Heart left ventricle (tissue), 16 donors: ENCODE results near the gene MID1. TPM values are rescaled to one million over a fixed set of nuclear protein-coding genes. Genes with fewer than 3 reads are reported as not detected.

Source experiments
- ATAC-seq, 4 donors: fragments of 200-7000 bp; cut with Tn5 transposase; one replicate each; pipeline ENCODE4 v1.9.1; 2020 to 2022; ENCODE audit warnings: moderate library complexity in 4 of 4, mild to moderate bottlenecking in 3 of 4, moderate number of reproducible peaks in 1 of 4
- DNase-seq, 5 donors: peaks; one replicate each; pipeline ENCODE4 v3.0.0-alpha.2; 2020
- H3K27ac ChIP-seq, 12 donors: fragments of 200-600 bp; sonication (generic) in 4 of 12; one replicate each; pipeline versions ENCODE4 v1.5.0 to v1.8.0; 2016 to 2022; ENCODE audit warnings: mild to moderate bottlenecking in 2 of 12
- H3K27me3 ChIP-seq, 9 donors: fragments of 200-600 bp; sonication (generic) in 2 of 9; one replicate each; pipeline versions ENCODE4 v1.5.1 to v1.8.0; 2016 to 2022; ENCODE audit warnings: mild to moderate bottlenecking in 3 of 9
- H3K36me3 ChIP-seq, 9 donors: fragments of 200-600 bp; sonication (generic) in 2 of 9; one replicate each; pipeline versions ENCODE4 v1.5.0 to v1.8.0; 2018 to 2022; ENCODE audit warnings: mild to moderate bottlenecking in 2 of 9
- H3K4me1 ChIP-seq, 12 donors: fragments of 200-600 bp; sonication (generic) in 4 of 12; one replicate each; pipeline versions ENCODE4 v1.5.0 to v1.8.0; 2016 to 2022; ENCODE audit warnings: mild to moderate bottlenecking in 3 of 12
- H3K4me3 ChIP-seq, 12 donors: fragments of 200-600 bp; sonication (generic) in 4 of 12; one replicate each; pipeline versions ENCODE4 v1.5.0 to v1.8.0; 2017 to 2022; ENCODE audit warnings: mild to moderate bottlenecking in 9 of 12, moderate library complexity in 4 of 12
- H3K9me3 ChIP-seq, 12 donors: fragments of 200-600 bp; sonication (generic) in 4 of 12; one replicate each; pipeline versions ENCODE4 v1.5.0 to v1.8.0; 2016 to 2022; ENCODE audit warnings: mild to moderate bottlenecking in 1 of 12
- CTCF ChIP-seq, 12 donors: fragments of 200-600 bp; sonication (generic) in 4 of 12; IDR thresholded peaks; one replicate each; pipeline versions ENCODE4 v1.5.0 to v1.8.0; 2018 to 2022; ENCODE audit warnings: antibody characterized with exemption in 12 of 12, mild to moderate bottlenecking in 5 of 12
- POLR2A ChIP-seq, 2 donors: fragments of 450-650 bp; IDR thresholded peaks; one replicate each; pipeline ENCODE4 v1.6.1; 2017; ENCODE audit warnings: antibody characterized with exemption in 2 of 2, mild to moderate bottlenecking in 2 of 2, moderate library complexity in 2 of 2
- WGBS, 4 donors: extraction: QIAGEN DNeasy Blood & Tissue Kit in 2 of 4; methylation state at CpG; one replicate each; pipeline versions ENCODE4 v1.1.5 to v1.1.7; 2013 to 2018; 5-methylcytosine and 5-hydroxymethylcytosine counted together
- intact Hi-C, 10 donors: fragments of 100-400 bp; cut with DNase I; formaldehyde crosslinking; loops; one replicate each; pipeline versions ENCODE4 v1.11.1 to v1.14.2; 2022
- polyA plus RNA-seq, 2 donors: library from polyadenylated mRNA; stranded (reverse); fragments of 200-250 nt; gene quantifications; one replicate each; pipeline ENCODE4 v1.2.3, GENCODE V29; 2013
- total RNA-seq, 9 donors: library from RNA; depleted of rRNA in 2 of 9; stranded (reverse); fragments of >200 nt in 2 of 9; fragmentation: NEBNext Ultra II Directional in 3 of 9; extraction: Animal tissue kit (Norgen Biotek cat#: 25700) in 3 of 9; gene quantifications; one replicate each; pipeline versions ENCODE4 v1.1.0 to v1.2.4, GENCODE V29; 2016 to 2023
- donor health status: ischemic (EF 13 %, LVEDD 7.1; RV severe dilation, severe dysfunction).
- donor health status: healthy with polysubstance abuse.
- donor health status: DM: no; HTN: yes; CAD: no.
- donor health status: DM: no; HTN: no; CAD: no.
- donor health status: ischemic (EF 25% LVEDD 6.9; RV normal size, moderate dysfunction).
- donor health status: ischemic (EF 25% LVEDD 5.7; RV mildly dilated, moderate dysfunction).
- donor health status: healthy.
- donor health status: DM: yes; HTN: yes; CAD: no.
- donor health status: ischemic (EF 35%, LVEDD 5.7; RV mildly dilated, moderate dysfunction).
- donor health status: nonischemic (EF 11% LVEDD 7.7; RV severe dilation, severe dysfunction).
- donor health status: DM: yes; HTN: yes; CAD: no.
- donor health status: PGD.
- donor health status: ischemic (EF 29% LVEDD 5.4; RV normal size, mild dysfunction).
- donor health status: nonischemic (EF 23%, LVEDD 6.1; RV moderate dilation, normal function).

Gene MID1
- total and polyA plus RNA-seq, 11 donors, result 1.6 to 18.7 (median 4.8) TPM

- WGBS, 4 donors, result 53 to 75% (median 72%) methylated on average over 1 of the region's 1 CpG
- Histone ChIP-seq H3K4me1 (peaks cover 0 to 8% (median 0%) of the 10 kb centered on the region in 12 donors), H3K36me3 (peaks cover 0 to 10% (median 0%) of the 10 kb centered on the region in 9 donors), H3K9me3 (no peaks in the 10 kb centered on the region), H3K4me3 (no peak overlapping the region), H3K27ac (no peak overlapping the region), H3K27me3 (no peaks in the 10 kb centered on the region)
- intact Hi-C loops, result no loop called here
- TF ChIP-seq POLR2A (IDR thresholded peaks at IDR 0.05) (no peak), CTCF (IDR thresholded peaks at IDR 0.05) (no peak)
- ATAC-seq, result no peak
- no peak for DNase-seq
Measured at GRCh38 chrX:10526451-10526850, 93.9 kb downstream of the MID1 start.

GRCh38 chrX:10525381-10526120 lies 94.8 kb downstream of the MID1 start:
- Histone ChIP-seq H3K4me1 (peaks cover 0 to 8% (median 0%) of the 10 kb centered on the region in 12 donors), H3K27me3 (no peaks in the 10 kb centered on the region), H3K36me3 (peaks cover 0 to 11% (median 0%) of the 10 kb centered on the region in 9 donors), H3K4me3 (no peak overlapping the region), H3K27ac (peak overlapping the region in 3 of 12 donors; percentile 1 to 15 (median 14)), H3K9me3 (no peaks in the 10 kb centered on the region)
- ATAC-seq (no peak), DNase-seq (no peak)
- TF ChIP-seq POLR2A (IDR thresholded peaks at IDR 0.05) (no peak), CTCF (IDR thresholded peaks at IDR 0.05) (no peak)
- intact Hi-C loops, result no loop called here
- WGBS, 4 donors, result 63 to 79% (median 75%) methylated on average over 6 of the region's 6 CpGs

GRCh38 chrX:10524578-10524977 lies 95.8 kb downstream of the MID1 start:
- Histone ChIP-seq H3K27me3 (no peaks in the 10 kb centered on the region), H3K27ac (no peak overlapping the region), H3K9me3 (no peaks in the 10 kb centered on the region), H3K36me3 (peaks cover 0 to 11% (median 0%) of the 10 kb centered on the region in 9 donors), H3K4me3 (no peak overlapping the region), H3K4me1 (peaks cover 0 to 8% (median 0%) of the 10 kb centered on the region in 12 donors)
- intact Hi-C loops, result no loop called here
- ATAC-seq (peak in 1 of 4 donors; percentile 42), DNase-seq (no peak)
- 59 to 86% (median 77%) methylated on average over 1 of the region's 1 CpG for WGBS, 4 donors
- no peak for TF ChIP-seq POLR2A (IDR thresholded peaks at IDR 0.05)
- TF ChIP-seq CTCF (IDR thresholded peaks at IDR 0.05), result no peak

GRCh38 chrX:10519761-10520160 lies 100.6 kb downstream of the MID1 start:
- H3K4me3 ChIP-seq, result no peak overlapping the region
- no peaks in the 10 kb centered on the region for H3K9me3 ChIP-seq
- H3K27ac ChIP-seq, result peak overlapping the region in 1 of 12 donors; percentile 9
- H3K27me3 ChIP-seq, result no peaks in the 10 kb centered on the region
- DNase-seq (no peak), ATAC-seq (no peak)
- peaks cover 0 to 21% (median 0%) of the 10 kb centered on the region in 12 donors for H3K4me1 ChIP-seq
- H3K36me3 ChIP-seq, result peaks cover 0 to 11% (median 0%) of the 10 kb centered on the region in 9 donors
- intact Hi-C loops, result no loop called here
- TF ChIP-seq POLR2A (IDR thresholded peaks at IDR 0.05) (no peak), CTCF (IDR thresholded peaks at IDR 0.05) (no peak)
